ENCODE results near the gene SF3A1. TPM values are rescaled to one million over a fixed set of nuclear protein-coding genes. Genes with fewer than 3 reads are reported as not detected.

The SF3A1 gene
- total and polyA plus RNA-seq, 3 donors from 2014 or later = 159 to 272 (median 174) TPM

GRCh38 chr22:30334646-30335045, 22.0 kb downstream of the SF3A1 start:
- no peaks in the 10 kb centered on the region for H3K27me3 ChIP-seq

DNA sequence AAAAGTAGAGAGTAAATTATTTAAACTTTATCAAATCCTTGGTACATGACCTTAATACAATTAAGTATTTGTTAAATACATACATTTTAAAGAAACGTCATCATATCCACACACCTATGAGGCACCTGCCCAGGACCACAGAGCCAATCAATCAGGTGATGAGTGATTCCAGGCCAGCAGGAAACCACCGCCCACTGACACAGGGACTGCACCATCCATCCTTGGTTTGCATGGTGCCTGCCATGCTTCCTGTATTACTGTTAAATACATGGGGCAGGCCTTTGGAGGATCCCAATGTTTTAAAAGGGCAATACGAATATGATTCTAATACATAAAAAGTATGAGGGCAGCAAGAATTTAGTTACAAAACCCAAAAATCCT, 23.0 kb downstream of the SF3A1 start:
- intact Hi-C loops (cut with DNase I; ENCODE audit: low total_unique reads) = no loop called here
- DNase-seq = no peak
- Histone ChIP-seq H3K36me3 (ENCODE audit: low read depth, missing control alignments) (no peaks in the 10 kb centered on the region), H3K9me3 (no peaks in the 10 kb centered on the region), H3K4me1 (no peaks in the 10 kb centered on the region), H3K27me3 (no peaks in the 10 kb centered on the region), H3K4me3 (no peak overlapping the region), H3K27ac (no peak overlapping the region)
- 85 to 88% methylated on average over 3 of the region's 3 CpGs for WGBS, 2 donors
- TF ChIP-seq, protein P1, sequence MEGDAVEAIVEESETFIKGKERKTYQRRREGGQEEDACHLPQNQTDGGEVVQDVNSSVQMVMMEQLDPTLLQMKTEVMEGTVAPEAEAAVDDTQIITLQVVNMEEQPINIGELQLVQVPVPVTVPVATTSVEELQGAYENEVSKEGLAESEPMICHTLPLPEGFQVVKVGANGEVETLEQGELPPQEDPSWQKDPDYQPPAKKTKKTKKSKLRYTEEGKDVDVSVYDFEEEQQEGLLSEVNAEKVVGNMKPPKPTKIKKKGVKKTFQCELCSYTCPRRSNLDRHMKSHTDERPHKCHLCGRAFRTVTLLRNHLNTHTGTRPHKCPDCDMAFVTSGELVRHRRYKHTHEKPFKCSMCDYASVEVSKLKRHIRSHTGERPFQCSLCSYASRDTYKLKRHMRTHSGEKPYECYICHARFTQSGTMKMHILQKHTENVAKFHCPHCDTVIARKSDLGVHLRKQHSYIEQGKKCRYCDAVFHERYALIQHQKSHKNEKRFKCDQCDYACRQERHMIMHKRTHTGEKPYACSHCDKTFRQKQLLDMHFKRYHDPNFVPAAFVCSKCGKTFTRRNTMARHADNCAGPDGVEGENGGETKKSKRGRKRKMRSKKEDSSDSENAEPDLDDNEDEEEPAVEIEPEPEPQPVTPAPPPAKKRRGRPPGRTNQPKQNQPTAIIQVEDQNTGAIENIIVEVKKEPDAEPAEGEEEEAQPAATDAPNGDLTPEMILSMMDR (IDR thresholded peaks at IDR 0.05) = no peak
- no peak for TF ChIP-seq POLR2A (IDR thresholded peaks at IDR 0.05)

More at GRCh38 chr22:30334646-30335045, 22.0 kb downstream of the SF3A1 start:
- Histone ChIP-seq H3K27ac (no peak overlapping the region), H3K4me1 (no peaks in the 10 kb centered on the region), H3K4me3 (no peak overlapping the region), H3K9me3 (no peaks in the 10 kb centered on the region), H3K36me3 (ENCODE audit: low read depth, missing control alignments) (no peaks in the 10 kb centered on the region)
- TF ChIP-seq POLR2A (IDR thresholded peaks at IDR 0.05) = no peak
- TF ChIP-seq, protein P1 (IDR thresholded peaks at IDR 0.05) = no peak
- intact Hi-C loops (cut with DNase I; ENCODE audit: low total_unique reads) = no loop called here
- WGBS, 2 donors = 92 to 95% methylated on average over 4 of the region's 4 CpGs
- DNase-seq = no peak

DNA sequence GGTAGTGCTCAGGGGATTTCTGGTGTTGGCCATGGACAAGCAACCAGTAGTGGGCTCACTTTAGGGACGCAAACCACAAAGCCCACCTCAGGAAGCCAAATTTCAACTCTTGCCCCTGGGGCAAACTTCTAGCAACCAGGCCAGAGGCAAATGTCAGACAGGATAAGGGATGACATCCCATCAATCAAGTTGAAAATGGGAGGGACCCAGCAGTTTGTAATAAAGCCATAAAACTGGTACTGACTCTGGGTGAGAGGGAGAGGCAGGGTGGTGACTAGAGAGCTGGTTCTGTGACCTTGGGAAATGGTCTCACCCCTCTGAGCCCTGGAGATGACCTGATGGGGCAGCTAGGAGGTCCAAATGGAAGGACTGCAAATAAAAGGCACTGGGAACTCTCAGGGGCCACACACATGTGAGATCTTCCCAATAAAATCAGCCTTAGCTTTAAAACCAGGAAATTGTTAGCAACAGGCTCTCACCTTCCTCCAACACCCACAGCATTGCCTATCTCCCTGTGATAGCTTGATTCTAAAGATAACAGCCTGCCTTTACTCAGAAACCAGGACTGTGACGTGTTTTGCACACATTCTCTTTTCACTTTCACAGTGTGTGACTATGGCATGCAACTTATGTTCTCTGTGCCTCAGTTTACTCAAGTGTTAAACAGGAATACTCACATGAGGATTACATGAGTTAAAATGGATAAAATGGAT, 23.5 kb downstream of the SF3A1 start:
- no peaks in the 10 kb centered on the region for H3K4me1 ChIP-seq
- intact Hi-C loops (cut with DNase I; ENCODE audit: low total_unique reads) = no loop called here
- no peak for TF ChIP-seq POLR2A (IDR thresholded peaks at IDR 0.05)
- TF ChIP-seq, protein P1 (IDR thresholded peaks at IDR 0.05) = no peak
- no peak for DNase-seq
- H3K9me3 ChIP-seq = no peaks in the 10 kb centered on the region
- no peak overlapping the region for H3K4me3 ChIP-seq
- H3K36me3 ChIP-seq (ENCODE audit: low read depth, missing control alignments) = no peaks in the 10 kb centered on the region
- H3K27ac ChIP-seq = no peak overlapping the region
- WGBS, 2 donors = 94 to 96% methylated on average over 2 of the region's 2 CpGs
- no peaks in the 10 kb centered on the region for H3K27me3 ChIP-seq

DNA sequence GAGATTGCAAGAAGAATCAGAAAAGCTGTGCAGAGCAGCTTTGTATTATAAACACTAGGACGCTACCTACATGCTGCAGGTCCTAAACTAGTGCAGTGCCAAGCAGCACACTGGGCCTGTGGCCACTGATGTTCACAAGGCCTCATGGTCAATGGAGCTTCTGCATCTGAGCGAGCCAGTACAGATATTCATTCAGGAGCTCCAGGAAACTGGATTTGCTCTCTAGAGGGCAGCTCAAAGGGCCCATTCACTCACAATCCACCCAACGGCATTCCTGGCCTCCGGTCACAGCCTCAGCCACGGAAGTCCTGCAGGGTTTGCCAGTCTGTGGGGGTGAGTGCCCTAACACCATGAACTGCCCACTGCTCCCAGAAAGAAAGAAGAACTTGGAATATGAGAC, 24.1 kb downstream of the SF3A1 start:
- no peak for DNase-seq

More for the DNA sequence above, 24.1 kb downstream of the SF3A1 start:
- Histone ChIP-seq H3K27me3 (no peaks in the 10 kb centered on the region), H3K4me3 (no peak overlapping the region), H3K9me3 (no peaks in the 10 kb centered on the region), H3K4me1 (no peaks in the 10 kb centered on the region), H3K27ac (no peak overlapping the region), H3K36me3 (ENCODE audit: low read depth, missing control alignments) (no peaks in the 10 kb centered on the region)
- intact Hi-C loops (cut with DNase I; ENCODE audit: low total_unique reads) = no loop called here
- TF ChIP-seq, protein P1 (IDR thresholded peaks at IDR 0.05) = no peak
- no peak for TF ChIP-seq POLR2A (IDR thresholded peaks at IDR 0.05)
- WGBS, 2 donors = 75 to 77% methylated on average over 3 to 5 of the region's 5 CpGs

All from testis (tissue), 3 donors.